Mesendoderm (in vitro differentiated cells): ENCODE data around the gene BCAR3.

Source experiments
- DNase-seq: peaks from one replicate; pipeline ENCODE4 v3.0.0; 2013
- H2AK5ac ChIP-seq: 2 replicates; pipeline ENCODE4 v1.6.1; 2013; ENCODE audit warnings: low read length, inconsistent platforms
- H2BK120ac ChIP-seq: 2 replicates; pipeline ENCODE4 v1.6.1; 2013; ENCODE audit warnings: low read depth, mild to moderate bottlenecking, low read length, moderate library complexity, mixed read lengths
- H2BK15ac ChIP-seq: replicated peaks from 2 replicates; pipeline ENCODE4 v1.6.1; 2013; ENCODE audit warnings: low read depth, mild to moderate bottlenecking, moderate library complexity
- H2BK5ac ChIP-seq: 2 replicates; pipeline ENCODE4 v1.6.1; 2013; ENCODE audit warnings: low read length, inconsistent platforms
- H3K18ac ChIP-seq: 2 replicates; pipeline ENCODE4 v1.6.1; 2013; ENCODE audit warnings: mild to moderate bottlenecking, low read length, mixed read lengths
- H3K23ac ChIP-seq: one replicate; pipeline ENCODE4 v1.6.1; 2013; ENCODE audit warnings: low read length
- H3K27ac ChIP-seq: 2 replicates; pipeline ENCODE4 v1.5.1; 2013; ENCODE audit warnings: low read depth, mild to moderate bottlenecking, inconsistent platforms, low read length, moderate library complexity
- H3K27me3 ChIP-seq: 2 replicates; pipeline ENCODE4 v1.6.1; 2013; ENCODE audit warnings: low read length, control low read depth, mild to moderate bottlenecking, inconsistent platforms; ENCODE audit not compliant: insufficient read depth, poor library complexity
- H3K36me3 ChIP-seq: 2 replicates; pipeline ENCODE4 v1.6.1; 2013; ENCODE audit warnings: low read length, inconsistent platforms; ENCODE audit not compliant: control insufficient read depth, insufficient read depth
- H3K4ac ChIP-seq: one replicate; pipeline ENCODE4 v1.6.1; 2013; ENCODE audit warnings: low read depth, mild to moderate bottlenecking, low read length, moderate library complexity
- H3K4me1 ChIP-seq: 2 replicates; pipeline ENCODE4 v1.6.1; 2013; ENCODE audit warnings: low read depth, low read length, inconsistent platforms; ENCODE audit not compliant: control insufficient read depth
- H3K4me2 ChIP-seq: 2 replicates; pipeline ENCODE4 v1.6.1; 2013; ENCODE audit warnings: low read length
- H3K4me3 ChIP-seq: 2 replicates; pipeline ENCODE4 v1.5.1; 2013; ENCODE audit warnings: mild to moderate bottlenecking, low read length
- H3K56ac ChIP-seq: one replicate; pipeline ENCODE4 v1.6.1; 2013; ENCODE audit warnings: low read length
- H3K79me1 ChIP-seq: 2 replicates; pipeline ENCODE4 v1.6.1; 2013; ENCODE audit warnings: low read length, inconsistent platforms
- H3K79me2 ChIP-seq: 2 replicates; pipeline ENCODE4 v1.6.1; 2013; ENCODE audit warnings: mild to moderate bottlenecking, low read length; ENCODE audit not compliant: control insufficient read depth, insufficient read depth
- H3K9ac ChIP-seq: 2 replicates; pipeline ENCODE4 v1.6.1; 2013; ENCODE audit warnings: low read length, inconsistent platforms
- H4K5ac ChIP-seq: one replicate; pipeline ENCODE4 v1.6.1; 2013; ENCODE audit warnings: low read length
- H4K8ac ChIP-seq: one replicate; pipeline ENCODE4 v1.6.1; 2013; ENCODE audit warnings: low read depth, mild to moderate bottlenecking, control low read depth, low read length, moderate library complexity
- WGBS: extraction: QIAGEN DNeasy Blood & Tissue Kit; methylation state at CpG from one replicate; pipeline ENCODE4 v1.1.7; 2013; ENCODE audit warnings: low lambda C conversion rate, missing lambda C conversion rate; ENCODE audit not compliant: insufficient coverage; ENCODE audit errors: extremely low coverage; 5-methylcytosine and 5-hydroxymethylcytosine counted together

The BCAR3 gene

GRCh38 chr1:93685918-93686317 lies 4.3 kb upstream of the BCAR3 start:
- no peak for DNase-seq
- Histone ChIP-seq H3K56ac (no peak overlapping the region), H3K27me3 (no peaks in the 10 kb centered on the region), H4K5ac (no peak overlapping the region), H2BK120ac (no peak overlapping the region), H3K23ac (no peak overlapping the region), H2BK15ac (peak overlapping the region; percentile 79), H3K4ac (peak overlapping the region; percentile 1), H3K4me3 (no peak overlapping the region), H2AK5ac (no peak overlapping the region), H3K18ac (no peak overlapping the region), H3K79me1 (no peaks in the 10 kb centered on the region), H3K27ac (no peak overlapping the region), H3K4me2 (no peak overlapping the region), H3K9ac (no peak overlapping the region), H2BK5ac (no peak overlapping the region), H3K4me1 (peaks cover 2% of the 10 kb centered on the region), H3K79me2 (peaks cover 6% of the 10 kb centered on the region), H4K8ac (no peak overlapping the region), H3K36me3 (no peaks in the 10 kb centered on the region)
- no CpG with 5 or more reads among the region's 1 CpG for WGBS

GRCh38 chr1:93683234-93683633 lies 1.6 kb upstream of the BCAR3 start:
- Histone ChIP-seq H3K4me3 (no peak overlapping the region), H3K4ac (no peak overlapping the region), H3K27me3 (no peaks in the 10 kb centered on the region), H4K5ac (no peak overlapping the region), H2AK5ac (no peak overlapping the region), H3K23ac (no peak overlapping the region), H3K56ac (no peak overlapping the region), H3K18ac (no peak overlapping the region), H4K8ac (no peak overlapping the region), H2BK5ac (no peak overlapping the region), H3K79me1 (peaks cover 3% of the 10 kb centered on the region), H2BK15ac (no peak overlapping the region), H3K9ac (no peak overlapping the region), H3K36me3 (no peaks in the 10 kb centered on the region), H2BK120ac (no peak overlapping the region), H3K79me2 (peaks cover 28% of the 10 kb centered on the region), H3K4me2 (no peak overlapping the region), H3K4me1 (peaks cover 6% of the 10 kb centered on the region), H3K27ac (no peak overlapping the region)
- no CpG with 5 or more reads among the region's 2 CpGs for WGBS
- DNase-seq = no peak

- H3K4ac ChIP-seq = no peak overlapping the region
- H4K5ac ChIP-seq = no peak overlapping the region
- H3K9ac ChIP-seq = peak overlapping the region; percentile 77
- no peak overlapping the region for H3K23ac ChIP-seq
- no peak overlapping the region for H2BK15ac ChIP-seq
- H3K27me3 ChIP-seq = no peaks in the 10 kb centered on the region
- H4K8ac ChIP-seq = no peak overlapping the region
- H3K27ac ChIP-seq = peak overlapping the region; percentile 60
- peak overlapping the region; percentile 61 for H3K4me2 ChIP-seq
- H3K79me1 ChIP-seq = peaks cover 9% of the 10 kb centered on the region
- peak overlapping the region; percentile 72 for H3K56ac ChIP-seq
- H3K36me3 ChIP-seq = peaks cover 2% of the 10 kb centered on the region
- H2BK5ac ChIP-seq = peak overlapping the region; percentile 55
- H3K79me2 ChIP-seq = peaks cover 40% of the 10 kb centered on the region
- peak overlapping the region; percentile 100 for H3K18ac ChIP-seq
- WGBS = no CpG with 5 or more reads among the region's 12 CpGs
- no peak overlapping the region for H2BK120ac ChIP-seq
- DNase-seq = no peak
- H2AK5ac ChIP-seq = no peak overlapping the region
- H3K4me3 ChIP-seq = peak overlapping the region; percentile 1
- H3K4me1 ChIP-seq = peaks cover 17% of the 10 kb centered on the region
Measured at GRCh38 chr1:93681989-93682412, 364 bp upstream of the BCAR3 start.

GRCh38 chr1:93680420-93681100 lies 1.1 kb downstream of the BCAR3 start:
- peak; percentile 96 for DNase-seq
- H3K79me2 ChIP-seq = peaks cover 54% of the 10 kb centered on the region
- peak overlapping the region; percentile 15 for H2BK5ac ChIP-seq
- peak overlapping the region; percentile 87 for H3K4me3 ChIP-seq
- H2AK5ac ChIP-seq = no peak overlapping the region
- peak overlapping the region; percentile 85 for H2BK120ac ChIP-seq
- H3K27ac ChIP-seq = peak overlapping the region; percentile 96
- peak overlapping the region; percentile 100 for H3K18ac ChIP-seq
- peak overlapping the region; percentile 100 for H3K4ac ChIP-seq
- no CpG with 5 or more reads among the region's 29 CpGs for WGBS
- no peaks in the 10 kb centered on the region for H3K27me3 ChIP-seq
- peaks cover 2% of the 10 kb centered on the region for H3K36me3 ChIP-seq
- H3K23ac ChIP-seq = no peak overlapping the region
- H4K5ac ChIP-seq = no peak overlapping the region
- peak overlapping the region; percentile 77 for H3K9ac ChIP-seq
- H3K4me2 ChIP-seq = peak overlapping the region; percentile 12
- peak overlapping the region; percentile 84 for H3K56ac ChIP-seq
- H3K4me1 ChIP-seq = peaks cover 18% of the 10 kb centered on the region
- H4K8ac ChIP-seq = no peak overlapping the region
- H2BK15ac ChIP-seq = no peak overlapping the region
- peaks cover 15% of the 10 kb centered on the region for H3K79me1 ChIP-seq

- peak overlapping the region; percentile 77 for H3K9ac ChIP-seq
- H3K79me2 ChIP-seq = peaks cover 59% of the 10 kb centered on the region
- H3K79me1 ChIP-seq = peaks cover 18% of the 10 kb centered on the region
- peak overlapping the region; percentile 87 for H3K4me3 ChIP-seq
- peak overlapping the region; percentile 77 for H3K18ac ChIP-seq
- DNase-seq = no peak
- H4K8ac ChIP-seq = no peak overlapping the region
- H3K36me3 ChIP-seq = peaks cover 2% of the 10 kb centered on the region
- peak overlapping the region; percentile 84 for H3K56ac ChIP-seq
- peak overlapping the region; percentile 10 for H3K4me2 ChIP-seq
- H3K27me3 ChIP-seq = no peaks in the 10 kb centered on the region
- H3K4me1 ChIP-seq = peaks cover 18% of the 10 kb centered on the region
- H2BK120ac ChIP-seq = peak overlapping the region; percentile 1
- no peak overlapping the region for H3K23ac ChIP-seq
- H3K4ac ChIP-seq = no peak overlapping the region
- peak overlapping the region; percentile 96 for H3K27ac ChIP-seq
- no peak overlapping the region for H4K5ac ChIP-seq
- no peak overlapping the region for H2BK15ac ChIP-seq
- no peak overlapping the region for H2AK5ac ChIP-seq
- H2BK5ac ChIP-seq = peak overlapping the region; percentile 2
- no CpG with 5 or more reads among the region's 5 CpGs for WGBS
Measured at GRCh38 chr1:93680076-93680419, 1.6 kb downstream of the BCAR3 start.

GRCh38 chr1:93679546-93679945 lies 2.1 kb downstream of the BCAR3 start:
- H2BK5ac ChIP-seq = peak overlapping the region; percentile 4
- no peak overlapping the region for H4K8ac ChIP-seq
- H2BK15ac ChIP-seq = no peak overlapping the region
- peaks cover 18% of the 10 kb centered on the region for H3K4me1 ChIP-seq
- WGBS = no CpG with 5 or more reads among the region's 4 CpGs
- H4K5ac ChIP-seq = no peak overlapping the region
- H3K9ac ChIP-seq = peak overlapping the region; percentile 35
- no peak overlapping the region for H2BK120ac ChIP-seq
- H3K4me3 ChIP-seq = no peak overlapping the region
- H2AK5ac ChIP-seq = no peak overlapping the region
- H3K4me2 ChIP-seq = peak overlapping the region; percentile 21
- H3K27ac ChIP-seq = peak overlapping the region; percentile 48
- no peak overlapping the region for H3K4ac ChIP-seq
- no peaks in the 10 kb centered on the region for H3K27me3 ChIP-seq
- peaks cover 22% of the 10 kb centered on the region for H3K79me1 ChIP-seq
- H3K18ac ChIP-seq = peak overlapping the region; percentile 77
- H3K79me2 ChIP-seq = peaks cover 63% of the 10 kb centered on the region
- no peak for DNase-seq
- peaks cover 2% of the 10 kb centered on the region for H3K36me3 ChIP-seq
- peak overlapping the region; percentile 61 for H3K56ac ChIP-seq
- no peak overlapping the region for H3K23ac ChIP-seq
